Epithelial cell of alveolus of lung (primary cell): Measurements from ENCODE around the gene SFXN5. TPM values are rescaled to one million over a fixed set of nuclear protein-coding genes. Genes with fewer than 3 reads are reported as not detected.

Experiments
- total RNA-seq: library from RNA; depleted of rRNA; stranded (reverse); fragments of >200 nt; gene quantifications from 2 replicates; pipeline ENCODE4 v1.2.1, GENCODE V29; 2015

Gene SFXN5, protein sequence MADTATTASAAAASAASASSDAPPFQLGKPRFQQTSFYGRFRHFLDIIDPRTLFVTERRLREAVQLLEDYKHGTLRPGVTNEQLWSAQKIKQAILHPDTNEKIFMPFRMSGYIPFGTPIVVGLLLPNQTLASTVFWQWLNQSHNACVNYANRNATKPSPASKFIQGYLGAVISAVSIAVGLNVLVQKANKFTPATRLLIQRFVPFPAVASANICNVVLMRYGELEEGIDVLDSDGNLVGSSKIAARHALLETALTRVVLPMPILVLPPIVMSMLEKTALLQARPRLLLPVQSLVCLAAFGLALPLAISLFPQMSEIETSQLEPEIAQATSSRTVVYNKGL
- 10.7 and 16.4 TPM in 2 replicates for total RNA-seq

DNA sequence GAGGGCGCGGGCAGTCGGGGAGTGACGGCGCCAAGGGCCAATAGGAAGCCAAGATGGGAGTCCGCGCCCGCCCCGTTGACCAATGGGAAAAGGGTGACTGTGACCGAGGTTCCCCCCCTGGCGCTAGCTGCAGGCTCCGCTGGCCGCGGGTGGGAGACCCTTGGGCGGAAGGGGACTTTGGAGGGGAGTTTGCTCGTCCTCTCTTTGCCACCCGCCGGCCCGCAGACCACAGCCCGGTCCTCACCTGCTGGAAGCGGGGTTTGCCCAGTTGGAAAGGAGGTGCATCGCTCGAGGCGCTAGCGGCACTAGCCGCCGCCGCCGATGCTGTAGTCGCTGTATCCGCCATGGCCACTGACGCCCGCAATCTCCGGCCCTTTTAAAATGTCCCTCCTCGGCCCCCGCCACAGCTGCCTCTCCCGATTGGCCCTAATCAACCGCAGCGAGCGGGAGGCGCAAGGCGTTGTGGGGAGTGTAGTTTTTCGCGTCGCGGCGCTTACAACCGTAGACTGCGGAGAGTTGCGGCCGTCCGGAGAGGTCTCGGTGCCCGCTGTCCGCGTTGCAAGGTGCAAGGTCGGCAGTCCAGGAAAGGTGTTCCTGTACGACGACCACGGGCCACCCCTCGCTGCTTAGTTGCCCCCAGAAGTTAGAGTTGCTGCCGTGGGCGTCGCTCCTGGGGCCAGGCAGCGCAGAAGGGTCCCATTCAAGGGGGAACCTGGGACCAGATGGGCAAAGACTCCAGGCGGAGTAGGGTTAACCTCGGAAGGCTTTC, at the start of gene SFXN5:
SFXN5 (minus strand) TSS at position 353 of the 769 bp plus-strand sequence; CDS start at position 346, 7 bp downstream.

DNA sequence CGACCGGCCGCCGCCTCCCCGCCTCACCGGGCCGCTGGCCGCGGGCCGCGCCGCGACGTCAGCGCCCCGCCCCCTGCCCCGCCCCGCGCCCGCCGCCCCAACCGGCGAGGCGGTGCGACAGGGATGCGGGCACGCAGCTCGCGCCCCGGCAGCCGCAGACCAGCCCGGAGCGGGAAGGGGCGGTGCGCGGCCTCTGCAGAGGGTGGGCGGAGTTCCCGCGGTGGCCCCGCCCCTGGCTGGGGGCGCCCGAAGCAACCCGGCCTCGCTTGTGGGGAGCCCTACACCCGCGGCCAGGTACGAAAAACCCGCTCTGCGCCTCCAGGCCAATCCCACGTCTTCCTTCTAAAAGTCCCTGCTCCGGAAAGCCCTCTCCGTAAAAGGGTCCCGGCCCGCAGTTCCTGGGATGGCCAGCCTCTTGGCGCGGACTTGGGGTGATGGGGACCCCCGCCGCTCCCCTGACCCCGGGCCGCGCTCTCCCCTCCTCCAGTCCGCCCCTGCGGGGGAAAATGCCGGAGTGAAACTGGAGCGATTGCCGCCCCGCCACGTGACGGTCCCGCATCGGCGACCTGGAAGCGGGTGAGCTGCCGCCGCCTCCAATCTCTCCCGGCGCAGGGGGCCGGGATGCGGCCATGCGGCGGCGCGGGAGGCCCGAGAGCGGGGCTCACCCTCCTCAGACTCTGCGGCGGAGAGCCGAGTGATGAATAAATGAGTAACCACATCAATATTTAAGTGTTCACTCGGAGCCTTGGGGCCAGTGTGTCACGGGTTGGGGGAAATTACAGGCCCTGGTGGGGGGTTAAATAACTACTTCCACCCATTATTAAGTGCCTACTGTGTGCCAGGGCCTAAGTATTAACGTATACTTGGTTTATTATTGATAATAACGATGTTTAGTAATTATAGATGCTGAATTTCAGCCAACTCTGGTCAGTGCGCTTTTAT, 41.7 kb upstream of the SFXN5 start, which contains the start of gene RAB11FIP5:
RAB11FIP5 (minus strand) TSS at position 36 of the 942 bp plus-strand sequence. CDS start 171 bp downstream, outside the sequence.

DNA sequence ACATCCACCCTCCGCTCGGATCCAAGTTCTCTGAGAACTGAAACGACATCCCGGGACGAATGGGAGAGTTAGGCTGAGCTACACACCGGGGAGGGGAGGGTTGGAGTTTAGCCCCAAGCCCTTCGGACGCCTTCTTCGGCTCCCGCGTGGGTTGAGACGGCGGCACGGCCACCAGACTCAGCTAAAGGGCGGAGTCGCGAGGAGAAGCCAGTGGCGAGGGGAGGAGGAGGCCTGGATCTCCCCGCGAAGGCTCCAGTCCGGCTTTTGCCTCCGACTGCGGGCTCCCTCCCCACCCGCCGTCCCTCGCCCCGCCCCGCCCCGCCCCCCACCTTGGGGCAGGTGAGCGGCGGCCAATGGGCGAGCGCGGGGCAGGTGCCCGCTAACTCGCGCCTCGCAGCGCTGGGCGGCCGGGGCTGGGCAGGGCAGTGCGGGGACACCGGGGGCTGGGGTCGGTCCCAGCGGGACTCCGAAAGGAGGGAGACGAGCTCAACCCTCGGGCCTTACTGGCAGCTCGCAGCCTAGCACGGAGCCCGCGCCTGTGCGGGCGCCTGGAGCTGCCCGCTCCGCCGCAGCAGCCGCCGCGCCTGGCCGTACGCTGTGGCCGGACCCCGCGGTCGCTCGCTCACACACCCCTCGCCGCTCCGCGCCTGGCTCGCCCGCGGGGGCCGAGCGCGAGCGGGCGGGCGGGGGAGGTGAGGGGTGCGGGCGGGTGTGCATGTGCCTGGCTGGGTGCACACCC, 154.2 kb downstream of the SFXN5 start, which contains the start of gene EMX1:
EMX1 (plus strand) TSS at position 382 of the 739 bp plus-strand sequence; CDS start at position 716, 334 bp downstream.

Other genes starting within 250 kb of the SFXN5 start
- gene EXOC6B, start 245.7 kb downstream of the SFXN5 start, total RNA-seq: 14.3 and 15.1 TPM in 2 replicates
- gene SPR, start 184.3 kb downstream of the SFXN5 start, total RNA-seq: 12.8 and 14.0 TPM in 2 replicates
- not detected in 2 replicates for gene EMX1, start 154.2 kb downstream of the SFXN5 start, total RNA-seq
- 28.0 and 29.0 TPM in 2 replicates for gene RAB11FIP5, start 41.2 kb upstream of the SFXN5 start, total RNA-seq
- gene NOTO, start 130.9 kb upstream of the SFXN5 start, total RNA-seq: 0.16 TPM in 1 of 2 replicates, not detected in the other
- 6.6 and 21.3 TPM in 2 replicates for gene SMYD5, start 142.5 kb upstream of the SFXN5 start, total RNA-seq
- gene PRADC1, start 161.5 kb upstream of the SFXN5 start, total RNA-seq: 12.1 and 26.4 TPM in 2 replicates
- 246 and 405 TPM in 2 replicates for gene CCT7, start 162.6 kb upstream of the SFXN5 start, total RNA-seq
- 2.5 and 3.0 TPM in 2 replicates for gene FBXO41, start 212.8 kb upstream of the SFXN5 start, total RNA-seq
- gene EGR4, start 221.8 kb upstream of the SFXN5 start, total RNA-seq: not detected in 2 replicates